Epithelial cell of proximal tubule (primary cell): ENCODE data around the gene ZBTB34. TPM values are rescaled to one million over a fixed set of nuclear protein-coding genes. Genes with fewer than 3 reads are reported as not detected.

Experiments used
- DNase-seq: peaks from one replicate; pipeline ENCODE4 v3.0.0-alpha.2; 2011; ENCODE audit warnings: low read depth
- H3K4me3 ChIP-seq: 2 replicates; pipeline ENCODE4 v1.5.1; 2011; ENCODE audit warnings: low read depth, mild to moderate bottlenecking, low read length
- CTCF ChIP-seq: conservative IDR thresholded peaks from 2 replicates; pipeline ENCODE4 v1.5.1; 2012; ENCODE audit warnings: low read depth, mild to moderate bottlenecking, low read length
- total RNA-seq: library from RNA; depleted of rRNA; stranded (reverse); fragments of >200 nt; gene quantifications from 2 replicates; pipeline ENCODE4 v1.2.3, GENCODE V29; 2015

ZBTB34 gene
- total RNA-seq, 1 donor from 2014 or later = 6.5 TPM

GRCh38 chr9:126833710-126834345, 26.6 kb upstream of the ZBTB34 start:
- no peak for TF ChIP-seq CTCF
- DNase-seq = no peak
- no peak overlapping the region for H3K4me3 ChIP-seq

GRCh38 chr9:126834672-126835071, 25.8 kb upstream of the ZBTB34 start:
- no peak overlapping the region for H3K4me3 ChIP-seq
- TF ChIP-seq CTCF = no peak

GRCh38 chr9:126836216-126836615, 24.2 kb upstream of the ZBTB34 start:
- TF ChIP-seq CTCF = no peak
- no peak overlapping the region for H3K4me3 ChIP-seq
- DNase-seq = no peak

More at GRCh38 chr9:126834672-126835071, 25.8 kb upstream of the ZBTB34 start:
- no peak for DNase-seq

- no peak for DNase-seq
- TF ChIP-seq CTCF = no peak
- no peak overlapping the region for H3K4me3 ChIP-seq
Observed at GRCh38 chr9:126838055-126838811, 22.2 kb upstream of the ZBTB34 start.

- no peak for DNase-seq
Observed at GRCh38 chr9:126838895-126839294, 21.5 kb upstream of the ZBTB34 start.

GRCh38 chr9:126839301-126839700, 21.1 kb upstream of the ZBTB34 start:
- DNase-seq = no peak
- TF ChIP-seq CTCF = no peak
- no peak overlapping the region for H3K4me3 ChIP-seq

More at GRCh38 chr9:126838895-126839294, 21.5 kb upstream of the ZBTB34 start:
- TF ChIP-seq CTCF = no peak
- no peak overlapping the region for H3K4me3 ChIP-seq
